SK-N-SH (cell line): ENCODE data around the gene NCDN. TPM values are rescaled to one million over a fixed set of nuclear protein-coding genes. Genes with fewer than 3 reads are reported as not detected.

Experiments
- CTCF ChIA-PET: fragments of 300-600, 350-600 bp; formaldehyde crosslinking; extraction: SDS; loops from one replicate; lab custom pipeline; 2021; lab: Yijun Ruan, JAX
- POLR2A ChIA-PET: fragments of 350-600 bp; sonication (Branson Sonifier 250); formaldehyde crosslinking; extraction: SDS; loops from one replicate; lab custom pipeline; 2020; ENCODE audit warnings: antibody characterized with exemption, inconsistent platforms; lab: Yijun Ruan, JAX
- DNase-seq: peaks from one replicate; pipeline ENCODE4 v3.0.0; 2012
- H2AFZ ChIP-seq: fragments of 200-600 bp; sonication (generic); 2 replicates; pipeline ENCODE4 v1.8.1; 2016; ENCODE audit warnings: antibody characterized with exemption, mild to moderate bottlenecking, low read depth
- H3F3A ChIP-seq: fragments of 200-600 bp; sonication (generic); replicated peaks from 2 replicates; pipeline ENCODE3; 2016; ENCODE audit warnings: antibody characterized with exemption, mild to moderate bottlenecking; ENCODE audit not compliant: insufficient read depth
- H3K27ac ChIP-seq, 2 experiments: fragments of 200-500 bp in 1 of 2; fragments of 200-600 bp in 1 of 2; sonication (Bioruptor generic) in 1 of 2; sonication (generic), shearing (Covaris generic) in 1 of 2; 2 replicates each; pipeline versions ENCODE4 v1.5.1 to v1.6.1; 2014 to 2016; ENCODE audit warnings: low read depth in 2 of 2, inconsistent platforms in 1 of 2, low read length in 1 of 2, mild to moderate bottlenecking in 1 of 2, mixed read lengths in 1 of 2
- H3K27me3 ChIP-seq: fragments of 200-600 bp; sonication (generic), shearing (Covaris generic); 2 replicates; pipeline ENCODE4 v1.6.1; 2016; ENCODE audit warnings: mixed run types; ENCODE audit not compliant: insufficient read depth
- H3K36me3 ChIP-seq, 2 experiments: fragments of 200-500 bp in 1 of 2; fragments of 200-600 bp in 1 of 2; sonication (Bioruptor generic) in 1 of 2; sonication (generic) in 1 of 2; replicated peaks in 1 of 2; 2 replicates each; pipeline versions ENCODE3 to v1.5.1; 2014 to 2016; ENCODE audit warnings: low read length in 1 of 2, mild to moderate bottlenecking in 1 of 2; ENCODE audit not compliant: insufficient read depth in 2 of 2, control insufficient read depth in 1 of 2
- H3K4me1 ChIP-seq, 2 experiments: fragments of 200-500 bp in 1 of 2; fragments of 200-600 bp in 1 of 2; sonication (Bioruptor generic) in 1 of 2; sonication (generic), shearing (Covaris generic) in 1 of 2; 2 replicates each; pipeline versions ENCODE4 v1.5.1 to v1.6.1; 2014 to 2016; ENCODE audit warnings: low read depth in 1 of 2, low read length in 1 of 2, mixed run types in 1 of 2; ENCODE audit not compliant: insufficient read depth in 2 of 2, control insufficient read depth in 1 of 2
- H3K4me2 ChIP-seq: fragments of 200-600 bp; sonication (generic), shearing (Covaris generic); 2 replicates; pipeline ENCODE4 v1.6.1; 2017; ENCODE audit warnings: mixed run types
- H3K4me3 ChIP-seq, 2 experiments: fragments of 200-500 bp in 1 of 2; fragments of 200-600 bp in 1 of 2; sonication (Bioruptor generic) in 1 of 2; sonication (generic), shearing (Covaris generic) in 1 of 2; 2 replicates each; pipeline versions ENCODE4 v1.5.1 to v1.8.1; 2014 to 2016; ENCODE audit warnings: low read depth in 2 of 2, inconsistent platforms in 1 of 2, low read length in 1 of 2, mild to moderate bottlenecking in 1 of 2, mixed read lengths in 1 of 2, moderate library complexity in 1 of 2
- H3K79me2 ChIP-seq: fragments of 200-600 bp; sonication (generic); 2 replicates; pipeline ENCODE4 v1.8.1; 2017; ENCODE audit warnings: mild to moderate bottlenecking; ENCODE audit not compliant: insufficient read depth
- H3K9ac ChIP-seq: fragments of 200-600 bp; sonication (generic); 2 replicates; pipeline ENCODE4 v1.6.1; 2017; ENCODE audit warnings: mixed run types
- H3K9me2 ChIP-seq: fragments of 200-600 bp; sonication (generic); 2 replicates; pipeline ENCODE4 v1.6.1; 2017; ENCODE audit warnings: mixed run types
- H3K9me3 ChIP-seq: fragments of 200-600 bp; sonication (generic); 2 replicates; pipeline ENCODE4 v1.6.1; 2017; ENCODE audit warnings: mixed run types, mild to moderate bottlenecking, moderate library complexity
- H4K20me1 ChIP-seq: fragments of 200-600 bp; sonication (generic); 2 replicates; pipeline ENCODE4 v1.6.1; 2017; ENCODE audit warnings: mild to moderate bottlenecking, mixed run types; ENCODE audit not compliant: insufficient read depth
- CTCF ChIP-seq: fragments of 200-600 bp; sonication (generic); IDR thresholded peaks from 2 replicates; pipeline ENCODE4 v1.6.1; 2017; ENCODE audit warnings: antibody characterized with exemption, mild to moderate bottlenecking, moderate library complexity
- ELF1 ChIP-seq: IDR thresholded peaks from 2 replicates; pipeline ENCODE4 v1.4.0; 2012
- FOXJ3 ChIP-seq: sonication (generic); formaldehyde crosslinking; IDR thresholded peaks from 2 replicates; pipeline ENCODE4 v1.5.1; 2020; ENCODE audit warnings: mild to moderate bottlenecking, missing genetic modification reagents
- FOXM1 ChIP-seq: IDR thresholded peaks from 2 replicates; pipeline ENCODE4 v1.4.0; 2012; ENCODE audit warnings: low read depth, mild to moderate bottlenecking
- GABPA ChIP-seq: IDR thresholded peaks from 2 replicates; pipeline ENCODE4 v1.4.0; 2012; ENCODE audit warnings: low read depth, mild to moderate bottlenecking
- IRF3 ChIP-seq: fragments of 150-350 bp; IDR thresholded peaks from 2 replicates; pipeline ENCODE4 v1.6.1; 2016; ENCODE audit warnings: mild to moderate bottlenecking, low read depth, low read length
- JUND ChIP-seq: IDR thresholded peaks from 2 replicates; pipeline ENCODE4 v1.4.0; 2012
- MEF2A ChIP-seq: IDR thresholded peaks from 2 replicates; pipeline ENCODE4 v1.4.0; 2012; ENCODE audit warnings: low read depth, borderline replicate concordance
- NRF1 ChIP-seq: IDR thresholded peaks from 2 replicates; pipeline ENCODE4 v1.6.1; 2012; ENCODE audit warnings: low read depth, mild to moderate bottlenecking, low read length
- PBX3 ChIP-seq: IDR thresholded peaks from 2 replicates; pipeline ENCODE4; 2012
- POLR2AphosphoS5 ChIP-seq: IDR thresholded peaks from 2 replicates; pipeline ENCODE4 v1.6.1; 2012; ENCODE audit warnings: low read depth, low read length
- RFX5 ChIP-seq: IDR thresholded peaks from 2 replicates; pipeline ENCODE4 v1.6.1; 2012; ENCODE audit warnings: mild to moderate bottlenecking, improper control_type of control experiment, low read length
- SIN3A ChIP-seq: IDR thresholded peaks from 2 replicates; pipeline ENCODE4 v1.6.1; 2012; ENCODE audit warnings: low read depth, mild to moderate bottlenecking, low read length, moderate library complexity, borderline replicate concordance
- SMC3 ChIP-seq: IDR thresholded peaks from 2 replicates; pipeline ENCODE4 v1.6.1; 2012; ENCODE audit warnings: low read depth, low read length, improper control_type of control experiment
- TCF12 ChIP-seq: IDR thresholded peaks from 2 replicates; pipeline ENCODE4 v1.4.0; 2012
- YY1 ChIP-seq: IDR thresholded peaks from 2 replicates; pipeline ENCODE4 v1.4.0; 2012; ENCODE audit warnings: low read depth, mild to moderate bottlenecking
- ZBTB33 ChIP-seq: IDR thresholded peaks from 2 replicates; pipeline ENCODE4 v1.4.0; 2012; ENCODE audit warnings: low read depth, borderline replicate concordance
- WGBS: methylation state at CpG from one replicate; pipeline ENCODE4 v1.1.6; 2017; ENCODE audit warnings: low lambda C conversion rate; 5-methylcytosine and 5-hydroxymethylcytosine counted together
- polyA plus RNA-seq, 3 experiments: library from polyadenylated mRNA; depleted of rRNA; stranded (reverse); fragments of >200 nt; gene quantifications; 2 replicates each; pipeline ENCODE4 v1.2.3, GENCODE V29; 2012

The NCDN gene
- polyA plus RNA-seq, 1 of the 3 experiments (the other 2 are of a cell fraction), result 38.3 TPM

GRCh38 chr1:35509558-35509957 is 48.0 kb upstream of the NCDN start (continued):
- no peak for TF ChIP-seq NRF1
- TF ChIP-seq ELF1, result no peak
- TF ChIP-seq POLR2AphosphoS5, result no peak
- TF ChIP-seq FOXM1, result no peak
- no peak for TF ChIP-seq IRF3
- TF ChIP-seq JUND, result no peak
- no peak for TF ChIP-seq PBX3
- TF ChIP-seq YY1, result no peak
- no peak for TF ChIP-seq TCF12

GRCh38 chr1:35511305-35511704 is 46.3 kb upstream of the NCDN start:
- DNase-seq, result no peak
- peaks cover 69% of the 10 kb centered on the region for H3K79me2 ChIP-seq
- WGBS, result 98% methylated on average over 2 of the region's 2 CpGs
- H2AFZ ChIP-seq, result no peak overlapping the region
- CTCF ChIA-PET, result interaction anchor here (1.0 kb wide), 1 partner anchor 30 kb away, joined by 3 read pairs; no protein-coding TSS in a partner anchor
- peaks cover 4 to 5% of the 10 kb centered on the region in 2 experiments for H3K36me3 ChIP-seq
- no peaks in the 10 kb centered on the region for H3K27me3 ChIP-seq
- TF ChIP-seq ZBTB33 (no peak), SIN3A (no peak), FOXJ3 (CRISPR knock-in tag) (no peak), MEF2A (no peak)
- TF ChIP-seq, all 33 proteins: peak for 0
- Histone ChIP-seq H3K9me2 (no peaks in the 10 kb centered on the region), H3K4me3 (no peak overlapping the region), H3F3A (peaks cover 5% of the 10 kb centered on the region), H3K4me2 (no peak overlapping the region), H4K20me1 (peaks cover 15% of the 10 kb centered on the region), H3K4me1 (peaks cover 8 to 24% of the 10 kb centered on the region in 2 experiments; a peak in 3 of 4 replicates), H3K9ac (no peak overlapping the region), H3K27ac (no peak overlapping the region), H3K9me3 (peaks cover 7% of the 10 kb centered on the region; the same call in 1 of the 2 replicates)
- POLR2A ChIA-PET, result no interaction called here

GRCh38 chr1:35518183-35518582 is 39.4 kb upstream of the NCDN start:
- no peak overlapping the region for H3K9ac ChIP-seq
- POLR2A ChIA-PET, result no interaction called here
- H3K27ac ChIP-seq, result no peak overlapping the region
- H3K9me2 ChIP-seq, result no peaks in the 10 kb centered on the region
- H3K79me2 ChIP-seq, result peaks cover 67% of the 10 kb centered on the region
- no peaks in the 10 kb centered on the region for H3K4me1 ChIP-seq
- peaks cover 7% of the 10 kb centered on the region; the same call in 1 of the 2 replicates for H3K9me3 ChIP-seq
- 93% methylated on average over 3 of the region's 3 CpGs for WGBS
- no peak for DNase-seq
- H3K27me3 ChIP-seq, result no peaks in the 10 kb centered on the region
- TF ChIP-seq SMC3, result no peak
- no peak for TF ChIP-seq CTCF
- no peak for TF ChIP-seq SIN3A
- no peak for TF ChIP-seq ZBTB33
- no peak for TF ChIP-seq FOXJ3 (CRISPR knock-in tag)
- TF ChIP-seq TCF12, result no peak
- no peak for TF ChIP-seq GABPA
- no peak for TF ChIP-seq RFX5
- TF ChIP-seq JUND, result no peak
- peaks cover 16% of the 10 kb centered on the region; the same call in 1 of the 2 replicates for H4K20me1 ChIP-seq
- CTCF ChIA-PET, result interaction anchor here (0.9 kb wide), 1 partner anchor 15 kb away, joined by 3 read pairs; no protein-coding TSS in a partner anchor
- H3K4me3 ChIP-seq, result no peak overlapping the region
- peaks cover 0 to 10% of the 10 kb centered on the region in 2 experiments for H3K36me3 ChIP-seq
- no peak overlapping the region for H3K4me2 ChIP-seq
- H2AFZ ChIP-seq, result no peak overlapping the region
- H3F3A ChIP-seq, result no peaks in the 10 kb centered on the region
